Hypothalamus (tissue), 51 donors: ENCODE data around the gene LRRC61.

Source experiments
- DNase-seq, 51 donors: peaks; one replicate each; lab custom pipeline; 2025; lab: John Stamatoyannopoulos, UW

LRRC61 gene

DNA sequence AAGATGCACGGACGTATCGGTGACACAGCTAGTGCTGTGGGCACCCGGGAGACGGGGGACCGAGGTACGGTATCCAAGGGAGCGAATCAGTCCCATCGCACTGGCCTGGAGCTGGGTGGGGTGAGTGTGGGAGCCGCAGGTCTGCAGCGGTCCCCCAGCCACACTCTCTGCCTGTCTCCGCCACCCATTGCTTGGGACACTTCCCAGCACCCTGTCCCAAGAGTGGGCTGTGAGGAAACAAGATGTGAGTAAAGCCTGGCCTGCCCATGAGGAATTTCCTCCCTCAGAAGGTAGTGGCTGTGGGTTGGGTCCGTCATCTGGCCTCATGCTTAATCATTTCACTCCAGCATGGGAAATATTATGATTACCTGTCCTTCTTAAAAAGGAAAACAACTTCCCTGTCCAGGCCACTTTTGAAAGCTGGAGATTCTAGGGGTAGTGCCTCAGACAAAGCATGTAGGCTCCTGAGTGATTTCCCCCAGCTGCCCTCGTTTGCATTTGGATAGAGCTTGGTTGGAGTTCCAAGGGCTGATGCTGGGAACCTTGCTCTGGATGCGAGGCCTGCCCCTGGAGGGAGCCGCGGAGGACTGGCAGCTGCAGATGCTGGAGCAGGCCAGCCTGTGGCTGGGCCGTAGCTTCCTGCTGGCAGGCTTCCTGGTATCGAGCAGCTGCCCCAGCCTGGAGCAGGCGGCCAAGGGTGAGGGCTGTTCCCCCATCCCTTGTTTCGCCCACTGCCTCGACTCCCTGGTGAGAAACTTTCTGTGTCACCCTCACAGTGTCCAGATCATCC lies 6.4 kb downstream of the LRRC61 start:
- peak in 23 of 51 donors; percentile 5 to 76 (median 48) for DNase-seq

DNA sequence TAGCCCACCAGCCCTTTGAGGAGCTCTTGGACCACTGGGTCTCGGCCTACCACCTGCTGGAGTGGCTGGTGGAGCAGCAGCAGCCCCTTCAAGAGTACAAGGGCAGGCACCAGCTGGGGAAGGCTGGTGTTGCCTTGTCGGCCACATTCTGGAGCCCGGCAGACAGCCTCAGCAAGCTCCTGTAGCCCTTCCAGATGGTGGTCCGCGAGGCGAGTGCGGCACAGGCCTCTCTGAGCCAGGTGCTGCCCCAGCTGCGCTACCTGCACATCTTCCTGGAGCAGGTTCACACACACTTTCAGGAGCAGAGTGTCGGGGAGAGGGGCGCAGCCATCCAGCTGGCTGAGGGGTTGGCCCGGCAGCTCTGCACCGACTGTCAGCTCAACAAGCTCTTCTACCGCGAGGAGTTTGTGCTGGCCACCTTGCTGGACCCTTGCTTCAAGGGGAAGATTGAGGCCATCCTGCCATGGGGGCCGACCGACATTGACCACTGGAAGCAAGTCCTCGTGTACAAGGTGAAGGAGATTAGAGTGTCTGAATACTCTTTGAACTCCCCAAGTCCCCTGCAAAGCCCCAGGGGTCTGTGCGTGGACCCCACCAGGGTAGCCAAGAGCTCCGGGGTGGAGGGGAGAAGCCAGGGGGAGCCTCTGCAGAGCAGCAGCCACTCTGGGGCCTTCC lies 7.2 kb downstream of the LRRC61 start:
- DNase-seq = no peak

GRCh38 chr7:150332852-150333635 lies 9.9 kb downstream of the LRRC61 start:
- no peak for DNase-seq

GRCh38 chr7:150333659-150334058 lies 10.5 kb downstream of the LRRC61 start:
- no peak for DNase-seq

- DNase-seq = no peak
Measured at GRCh38 chr7:150334108-150334507, 11.0 kb downstream of the LRRC61 start.

DNA sequence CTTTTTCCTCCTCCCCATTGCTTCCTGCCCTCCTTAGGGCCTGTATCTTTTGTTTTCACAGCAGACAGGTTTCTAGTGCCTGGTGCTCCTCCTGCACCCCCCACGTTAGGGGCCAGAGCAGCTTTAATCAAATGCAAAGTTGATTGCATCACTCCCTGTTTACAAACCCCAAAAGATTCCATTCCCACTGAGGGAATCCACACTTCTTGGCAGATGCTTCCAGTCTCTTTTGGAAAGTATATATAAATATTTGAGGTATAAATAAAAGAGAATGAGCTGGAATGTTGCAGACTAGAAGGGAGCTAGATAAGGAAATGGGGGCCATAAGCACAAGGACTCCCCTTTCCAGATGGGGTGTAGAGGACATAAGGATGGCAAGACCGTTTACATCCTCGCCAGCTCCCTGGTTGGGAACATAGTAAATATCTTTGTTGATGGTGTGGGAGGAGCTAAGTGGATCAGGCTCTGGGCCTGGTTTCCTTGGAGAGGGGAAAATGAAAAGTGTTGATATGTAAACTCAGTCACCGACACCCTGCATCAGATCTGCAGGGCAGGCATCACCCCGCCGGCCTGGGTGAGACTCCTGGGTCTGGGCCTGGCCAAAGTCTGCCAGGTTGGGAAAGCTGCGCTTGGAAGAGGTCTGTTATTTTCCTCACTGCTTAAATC lies 12.1 kb downstream of the LRRC61 start:
- no peak for DNase-seq

GRCh38 chr7:150335774-150336112 lies 12.6 kb downstream of the LRRC61 start:
- DNase-seq = no peak

DNA sequence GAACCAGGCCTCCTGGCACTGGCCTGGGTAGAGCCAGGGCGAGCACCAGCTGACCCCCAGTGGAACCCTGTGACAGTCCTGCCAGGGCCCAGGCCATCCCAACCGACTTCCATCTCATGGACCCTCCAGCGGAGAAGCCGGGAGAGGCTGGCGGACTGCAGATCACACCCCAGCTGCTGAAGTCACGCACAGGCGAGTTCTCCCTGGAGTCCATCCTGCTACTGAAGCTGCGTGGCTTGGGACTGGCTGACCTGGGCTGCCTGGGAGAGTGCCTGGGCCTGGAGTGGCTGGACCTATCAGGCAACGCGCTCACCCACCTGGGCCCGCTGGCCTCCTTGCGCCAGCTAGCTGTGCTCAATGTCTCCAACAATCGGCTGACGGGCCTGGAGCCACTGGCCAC lies 13.6 kb downstream of the LRRC61 start:
- DNase-seq = no peak

DNA sequence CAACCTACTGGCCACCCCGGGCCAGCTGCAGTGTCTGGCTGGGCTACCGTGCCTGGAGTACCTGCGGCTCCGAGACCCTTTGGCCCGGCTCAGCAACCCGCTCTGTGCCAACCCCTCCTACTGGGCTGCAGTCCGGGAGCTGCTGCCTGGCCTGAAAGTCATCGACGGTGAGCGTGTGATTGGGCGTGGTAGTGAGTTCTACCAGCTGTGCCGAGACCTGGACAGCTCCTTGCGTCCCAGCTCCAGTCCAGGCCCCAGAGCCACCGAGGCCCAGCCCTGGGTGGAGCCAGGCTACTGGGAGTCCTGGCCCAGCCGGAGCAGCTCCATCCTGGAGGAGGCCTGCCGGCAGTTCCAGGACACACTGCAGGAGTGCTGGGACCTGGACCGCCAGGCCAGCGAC lies 14.0 kb downstream of the LRRC61 start:
- DNase-seq = no peak

DNA sequence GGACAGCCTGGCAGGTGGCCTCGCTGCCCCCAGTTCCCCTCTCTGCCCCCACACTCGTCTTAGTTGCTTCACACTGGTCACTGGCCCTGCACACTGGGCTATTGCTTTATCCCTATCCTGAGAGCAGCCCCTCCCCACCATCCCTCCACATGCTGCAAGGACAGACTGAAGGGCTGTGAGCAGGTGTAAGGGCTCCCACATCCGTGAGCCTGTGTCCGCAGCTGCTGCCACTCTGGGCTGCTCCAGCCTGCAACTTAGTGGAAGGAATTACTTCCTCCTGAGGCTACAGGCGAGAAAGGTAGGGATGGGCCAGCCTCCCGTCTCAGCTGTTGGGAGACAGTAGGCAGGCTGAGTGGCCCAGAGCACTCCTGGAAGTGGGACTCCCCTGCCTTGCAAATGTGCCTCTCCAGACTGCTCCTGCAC lies 14.5 kb downstream of the LRRC61 start:
- no peak for DNase-seq

DNA sequence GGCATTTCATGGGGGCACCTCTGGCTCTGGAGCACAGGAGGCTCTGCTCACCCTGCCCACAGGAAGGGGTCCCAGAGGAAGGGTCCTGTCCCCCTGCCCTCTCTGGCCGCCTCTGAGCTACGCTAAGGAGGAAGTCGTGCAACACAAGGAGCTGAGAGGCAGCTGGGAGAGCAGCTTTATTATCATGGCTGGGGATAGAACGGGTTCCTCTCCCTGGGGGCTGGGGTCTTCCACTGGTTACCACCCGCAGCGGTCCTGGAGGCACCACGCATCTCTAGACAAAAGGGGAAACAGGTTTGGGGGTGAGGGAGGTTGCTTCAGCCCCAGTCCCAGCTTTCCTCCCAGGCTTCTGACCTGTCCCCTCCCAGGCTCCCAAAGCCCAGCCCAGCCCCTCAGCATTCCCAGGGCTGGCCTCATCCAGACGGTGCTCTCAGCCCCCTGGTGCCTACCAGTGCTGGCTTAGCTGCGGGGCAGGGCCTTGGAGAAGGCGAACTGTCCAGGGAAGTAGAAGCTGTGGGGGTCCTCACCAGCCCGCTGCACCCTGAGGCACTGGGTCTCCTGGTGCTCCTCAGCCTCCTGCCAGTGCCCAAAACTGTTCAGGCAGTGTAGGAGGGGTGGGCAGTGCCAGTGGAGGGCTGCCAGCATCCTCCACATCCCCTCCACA lies 15.1 kb downstream of the LRRC61 start:
- DNase-seq = no peak

GRCh38 chr7:150339409-150339809 lies 16.3 kb downstream of the LRRC61 start:
- no peak for DNase-seq

GRCh38 chr7:150340024-150340749 lies 17.0 kb downstream of the LRRC61 start:
- DNase-seq = no peak

- no peak for DNase-seq
Measured at GRCh38 chr7:150340875-150341262, 17.7 kb downstream of the LRRC61 start.

GRCh38 chr7:150341263-150342120 lies 18.3 kb downstream of the LRRC61 start, which contains the start of gene RARRES2:
Gene RARRES2, minus strand, starts transcription at chr7:150341629. Its CDS starts 1,020 bp downstream, at chr7:150340609.
- DNase-seq = peak in 16 of 51 donors; percentile 12 to 51 (median 30)

GRCh38 chr7:150342121-150342408 lies 18.9 kb downstream of the LRRC61 start:
- no peak for DNase-seq

DNA sequence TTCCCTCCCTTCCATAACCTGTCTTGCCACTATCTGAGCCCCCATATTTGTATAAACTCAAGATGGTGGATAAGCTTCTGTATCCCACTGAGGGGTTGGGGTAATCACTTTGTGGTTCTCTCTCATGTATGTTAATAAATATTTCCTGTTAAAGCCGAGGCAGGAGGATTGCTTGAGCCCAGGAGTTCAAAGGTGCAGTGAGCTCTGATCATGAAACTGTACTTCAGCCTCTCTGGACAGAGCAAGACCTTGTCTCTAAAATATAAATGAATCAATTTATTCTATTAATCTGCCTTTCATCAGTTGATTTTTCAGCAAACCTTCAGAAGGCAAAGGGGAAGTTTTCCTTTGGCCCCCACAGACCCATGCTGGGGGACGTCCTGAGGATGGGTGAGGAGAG lies 20.1 kb downstream of the LRRC61 start:
- DNase-seq = no peak

GRCh38 chr7:150344299-150344698 lies 21.1 kb downstream of the LRRC61 start:
- no peak for DNase-seq

DNA sequence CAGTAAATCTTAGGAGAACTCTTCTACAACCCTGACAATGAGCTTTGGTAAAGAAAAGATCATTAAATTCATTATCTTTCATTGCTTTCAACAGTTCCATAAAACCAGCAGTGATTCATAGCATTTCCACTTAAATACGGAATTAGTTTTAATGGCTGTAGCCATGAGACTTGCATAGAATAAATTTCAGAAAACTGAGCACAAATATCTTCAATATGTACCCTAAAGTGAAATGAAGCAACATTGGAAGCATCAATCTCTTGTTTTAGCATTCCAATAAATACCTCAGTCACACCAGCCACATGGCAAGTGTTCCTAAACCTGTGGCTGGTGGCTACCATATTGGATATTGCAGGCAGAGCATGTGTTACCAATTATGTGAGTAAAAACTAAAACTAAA lies 21.9 kb downstream of the LRRC61 start:
- no peak for DNase-seq
